ENCODE data around the gene EDARADD.
"Not testable (repeated sequence)": the region's sequence is repeated elsewhere in the genome, so short reads cannot be mapped to it uniquely, and the experiment has no call there.

Gene EDARADD

DNA sequence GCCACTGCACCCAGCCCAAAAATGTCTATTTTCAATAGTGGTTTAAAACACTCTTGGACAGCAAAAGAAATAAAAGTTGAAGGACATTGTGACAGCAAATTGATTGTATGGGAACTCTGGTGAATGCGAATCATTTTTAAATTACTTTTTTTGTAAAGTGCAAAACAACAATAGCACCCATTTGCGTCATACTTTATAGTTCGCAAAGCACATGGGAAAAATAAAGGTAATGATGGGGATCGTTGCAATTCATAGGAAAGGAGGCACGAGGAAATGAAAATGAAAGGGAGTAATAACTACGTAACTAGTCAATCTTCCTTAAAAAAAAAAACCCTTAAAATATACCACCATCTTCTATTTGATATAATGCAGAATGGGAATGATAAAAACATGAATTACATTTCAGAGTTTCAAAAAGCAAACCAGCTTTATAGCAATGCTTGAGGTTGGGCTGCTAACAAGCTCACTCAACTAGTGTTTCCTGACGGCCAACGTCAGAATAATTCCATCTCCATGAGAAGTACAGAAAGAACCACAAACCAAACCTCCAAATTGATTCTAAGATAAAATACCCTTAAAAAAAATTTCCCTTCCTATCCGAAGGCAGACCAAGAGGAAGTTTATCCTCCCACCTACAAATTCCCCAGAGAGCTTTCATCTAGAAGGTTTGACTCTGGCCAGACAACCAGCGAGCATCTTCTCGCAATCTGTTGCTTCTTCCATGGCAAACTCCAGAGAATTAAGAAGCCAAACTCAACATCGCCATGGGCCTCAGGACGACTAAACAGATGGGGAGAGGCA, at the start of gene EDARADD:
EDARADD (plus strand) TSS at position 606 of the 801 bp plus-strand sequence; CDS start at position 765, 159 bp downstream.
- DNase-seq: no peak

DNA sequence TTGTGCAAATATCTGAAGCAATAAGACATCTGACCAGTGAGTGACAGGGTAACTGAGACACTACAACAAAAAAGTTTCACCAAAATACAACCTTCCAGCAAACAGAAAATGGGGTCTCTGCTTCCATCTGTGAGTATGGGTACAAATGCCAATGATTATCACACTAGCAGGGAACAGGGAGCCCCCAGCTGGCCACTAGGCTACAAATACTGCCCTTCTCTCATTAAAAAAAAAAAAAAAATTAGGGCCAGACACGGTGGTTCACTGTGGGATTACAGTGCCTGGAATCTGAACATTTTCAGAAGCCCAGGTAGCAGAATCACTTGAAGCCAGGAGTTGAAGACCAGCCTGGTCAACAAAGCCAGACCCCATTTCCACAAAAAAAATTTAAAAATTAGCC, 48.4 kb upstream of the EDARADD start:
- no peak for DNase-seq

DNA sequence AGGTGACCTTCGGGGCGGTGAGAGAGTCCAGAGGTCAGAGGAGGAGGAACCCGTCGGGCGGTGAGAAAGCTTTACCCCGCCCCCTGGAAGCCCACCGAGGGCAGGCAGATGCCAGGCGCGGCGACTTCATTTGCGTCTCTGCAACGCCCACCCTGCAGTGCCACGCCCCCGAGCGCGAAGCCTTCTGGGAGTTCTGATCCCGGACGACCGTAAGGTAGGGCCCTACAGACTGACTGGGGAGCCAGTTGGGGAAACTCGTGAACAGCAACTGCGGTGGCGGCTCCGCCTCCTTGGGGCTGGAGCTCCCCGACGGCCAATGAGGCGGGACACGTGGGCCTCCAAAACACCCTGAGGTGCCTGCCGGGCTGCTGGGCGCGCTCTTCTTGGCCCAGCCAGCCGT, 46.0 kb upstream of the EDARADD start:
- DNase-seq: no peak

- DNase-seq: no peak
Observed at GRCh38 chr1:236350308-236350707, 43.8 kb upstream of the EDARADD start.

GRCh38 chr1:236351875-236352573, 42.1 kb upstream of the EDARADD start:
- no peak for DNase-seq

DNA sequence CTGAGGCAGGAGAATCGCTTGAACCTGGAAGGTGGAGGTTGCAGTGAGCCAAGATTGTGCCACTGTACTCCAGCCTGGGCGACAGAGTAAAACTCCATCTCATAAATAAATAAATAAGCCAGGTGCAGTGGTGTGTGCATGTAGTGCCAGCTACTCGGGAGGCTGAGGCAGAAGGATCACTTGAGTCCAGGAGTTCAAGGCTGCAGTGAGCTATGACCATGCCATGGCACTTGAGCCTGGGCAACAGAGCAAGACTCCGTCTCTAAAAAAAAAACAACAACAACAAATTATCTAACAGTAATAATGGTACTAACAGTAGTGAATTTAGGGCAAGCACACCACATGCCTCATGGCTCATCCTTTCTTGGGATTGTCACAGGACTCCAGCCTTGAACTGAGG, 41.3 kb upstream of the EDARADD start:
- not testable (repeated sequence) for DNase-seq

- DNase-seq: no peak
Observed at GRCh38 chr1:236353813-236354212, 40.3 kb upstream of the EDARADD start.

GRCh38 chr1:236354330-236355147, 39.5 kb upstream of the EDARADD start:
- no peak for DNase-seq

- DNase-seq: no peak
Observed at GRCh38 chr1:236356141-236356540, 37.9 kb upstream of the EDARADD start.

GRCh38 chr1:236361909-236362590, 32.0 kb upstream of the EDARADD start:
- DNase-seq: no peak

DNA sequence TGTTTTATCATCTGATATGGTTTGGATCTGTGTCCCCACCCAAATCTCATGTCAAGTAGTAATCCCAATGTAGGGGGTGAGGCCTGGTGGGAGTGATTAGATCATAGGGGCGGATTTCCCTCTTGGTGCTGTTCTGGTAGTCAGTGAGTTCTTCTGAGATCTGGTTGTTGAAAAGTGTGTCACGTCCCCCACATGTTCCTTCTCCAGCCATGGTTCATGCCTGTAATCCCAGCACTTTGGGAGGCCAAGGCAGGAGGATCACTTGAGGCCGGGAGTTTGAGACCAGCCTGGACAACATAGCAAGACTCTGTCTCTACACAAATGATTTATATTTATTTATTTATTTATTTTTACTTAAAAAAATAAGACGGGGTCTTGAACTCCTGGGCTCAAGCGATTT, 30.8 kb upstream of the EDARADD start:
- no peak for DNase-seq

DNA sequence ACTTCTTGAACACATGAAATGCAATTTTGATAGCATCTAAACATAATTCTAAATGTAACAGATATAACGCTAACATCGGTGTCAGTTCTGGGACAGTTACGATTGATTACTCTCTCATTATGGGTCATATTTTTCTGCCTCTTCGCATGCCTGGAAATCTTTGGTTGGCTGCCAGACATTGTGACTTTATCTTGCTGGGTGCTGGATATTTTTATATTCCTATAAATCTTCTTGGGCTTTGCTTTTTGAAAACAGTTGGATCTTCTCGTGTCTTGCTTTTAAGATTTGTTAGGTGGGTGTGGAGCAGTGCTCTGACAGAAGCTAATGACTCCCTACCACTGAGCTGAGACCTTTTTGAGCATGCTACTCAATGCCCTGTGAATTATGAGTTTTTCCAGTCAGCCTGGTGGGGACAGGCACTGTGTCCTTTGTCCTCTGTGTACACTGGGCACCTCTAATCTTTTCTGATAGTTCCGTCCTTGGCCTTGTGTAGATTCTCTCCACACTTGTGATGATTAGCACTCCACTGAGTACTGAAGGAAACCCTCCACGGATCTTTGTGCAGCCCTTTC, 28.0 kb upstream of the EDARADD start:
- DNase-seq: no peak

DNA sequence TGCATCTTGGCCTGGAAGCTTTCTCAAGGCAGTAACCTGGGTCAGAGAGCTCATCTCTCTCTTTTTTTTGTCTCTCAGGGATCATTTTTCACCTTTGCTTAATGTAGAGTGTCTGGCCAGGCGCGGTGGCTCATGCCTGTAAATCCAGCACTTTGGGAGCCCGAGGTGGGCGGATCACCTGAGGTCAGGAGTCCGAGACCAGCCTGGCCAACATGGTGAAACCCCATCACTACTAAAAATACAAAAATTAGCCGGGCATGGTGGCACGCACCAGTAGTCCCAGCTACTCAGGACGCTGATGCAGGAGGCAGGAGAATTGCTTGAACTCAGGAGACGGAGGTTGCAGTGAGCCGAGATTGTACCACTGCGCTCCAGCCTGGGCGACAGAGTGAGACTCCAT, 27.4 kb upstream of the EDARADD start:
- not testable (repeated sequence) for DNase-seq

DNA sequence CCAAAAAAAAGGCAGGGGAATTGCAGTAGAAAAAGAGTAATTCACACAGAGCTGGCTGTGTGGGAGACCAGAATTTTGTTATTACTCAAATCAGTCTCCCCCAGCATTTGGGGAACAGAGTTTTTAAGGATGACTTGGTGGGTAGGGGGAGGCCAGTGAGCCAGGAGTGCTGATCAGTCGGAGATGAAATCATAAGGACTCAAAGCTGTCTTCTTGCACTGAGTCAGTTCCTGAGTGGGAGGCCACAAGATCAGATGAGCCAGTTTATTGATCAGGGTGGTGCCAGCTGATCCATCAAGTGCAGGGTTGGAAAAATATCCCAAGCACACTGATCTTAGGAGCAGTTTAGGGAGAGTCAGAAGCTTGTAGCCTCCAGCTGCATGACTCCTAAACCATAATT, 23.7 kb upstream of the EDARADD start:
- no peak for DNase-seq

DNA sequence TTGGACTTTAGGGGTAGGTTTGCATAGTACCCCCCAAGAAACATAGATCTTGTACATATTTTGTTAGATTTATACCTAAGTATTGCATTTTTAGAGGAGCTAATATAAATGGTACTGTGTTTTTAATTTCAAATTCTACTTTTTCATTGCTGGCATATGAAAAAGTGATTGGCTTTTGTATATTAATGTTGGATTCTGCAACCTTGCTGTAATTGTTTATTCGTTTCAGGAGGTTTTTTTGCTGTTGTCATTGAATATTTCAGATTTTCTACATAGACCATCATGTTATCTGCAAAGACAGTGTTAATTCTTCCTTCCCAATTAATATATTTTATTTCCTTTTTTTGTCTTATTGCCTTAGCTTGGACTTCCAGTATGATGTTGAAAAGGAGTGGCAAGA, 23.0 kb upstream of the EDARADD start:
- DNase-seq: no peak

DNA sequence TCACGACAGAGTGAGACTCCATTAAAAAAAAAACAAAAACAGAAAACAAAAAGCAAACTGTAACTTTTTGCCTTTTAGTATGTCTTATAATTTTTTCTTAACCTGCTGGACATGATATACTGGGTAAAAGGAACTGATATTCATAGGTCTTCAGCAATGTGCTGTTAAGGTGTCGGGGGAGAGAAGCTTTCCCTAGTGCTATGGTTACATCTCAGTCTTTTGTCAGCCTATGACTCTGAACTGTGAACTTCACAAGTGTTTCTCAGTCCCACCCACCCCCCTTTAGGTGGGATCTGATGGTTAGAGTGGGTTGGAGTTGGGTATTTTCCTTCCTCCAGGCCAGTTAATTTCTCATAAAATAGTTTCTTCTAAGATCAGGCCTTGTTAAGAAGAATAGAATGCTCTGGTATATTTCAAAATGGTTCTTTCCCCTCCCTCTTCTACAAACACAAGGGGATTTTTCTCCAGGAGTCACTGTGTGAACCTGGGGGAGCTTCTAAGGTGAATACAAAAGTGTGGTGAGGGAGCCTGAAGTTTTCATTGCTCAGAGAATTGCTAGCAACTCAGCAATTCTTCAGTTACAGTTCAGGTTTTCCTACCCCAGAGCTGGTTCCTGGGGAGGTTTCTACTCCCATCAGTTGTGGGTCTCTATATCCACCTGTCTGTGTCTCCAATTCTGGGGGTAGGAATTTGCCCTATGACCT, 16.1 kb upstream of the EDARADD start:
- no peak for DNase-seq

DNA sequence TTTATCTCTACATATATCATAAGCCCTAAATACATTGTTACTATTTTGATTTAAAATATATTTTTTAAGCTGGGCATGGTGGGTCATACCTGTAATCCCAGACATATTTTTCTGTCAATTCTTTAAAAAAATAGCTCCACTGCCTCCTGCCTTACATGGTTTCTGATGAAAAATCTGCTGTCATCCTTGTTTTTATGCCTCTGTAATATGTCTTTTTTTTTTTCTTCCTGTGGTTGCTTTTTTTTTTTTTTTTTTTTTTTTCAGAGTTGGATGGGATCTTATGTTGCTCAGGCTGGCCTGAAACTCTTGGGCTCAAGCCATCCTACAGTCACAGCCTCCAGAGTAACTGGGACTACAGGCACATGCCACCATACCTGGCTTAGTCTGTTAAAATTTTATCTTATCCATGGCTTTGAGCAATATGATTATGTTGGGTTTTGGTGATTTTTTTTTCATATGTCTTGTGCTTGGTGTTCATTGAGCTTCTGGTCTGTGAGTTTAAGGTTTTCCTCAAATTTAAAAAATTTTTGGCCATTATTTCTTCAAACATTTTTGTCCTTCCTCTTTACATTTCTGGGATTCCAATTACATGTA, 12.4 kb upstream of the EDARADD start:
- no peak for DNase-seq

DNA sequence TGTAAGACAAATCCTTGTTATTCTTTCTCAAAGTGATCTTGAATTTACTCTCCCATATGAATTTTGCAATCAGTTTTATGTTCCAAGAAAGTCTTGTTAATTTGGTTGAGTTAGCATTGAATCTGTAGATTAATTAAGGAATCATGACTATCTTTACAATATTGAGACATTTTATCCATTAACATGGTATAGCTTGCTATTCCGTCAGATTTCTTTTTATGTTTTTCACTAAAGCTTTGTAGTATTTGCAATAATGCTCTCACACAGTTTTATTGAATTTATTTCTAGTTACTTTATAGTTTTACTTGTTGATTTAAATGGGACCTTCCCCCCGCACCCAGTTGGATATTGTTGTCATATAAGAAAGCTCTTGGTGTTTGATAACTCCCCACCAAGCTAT, 5.8 kb upstream of the EDARADD start:
- no peak for DNase-seq

DNA sequence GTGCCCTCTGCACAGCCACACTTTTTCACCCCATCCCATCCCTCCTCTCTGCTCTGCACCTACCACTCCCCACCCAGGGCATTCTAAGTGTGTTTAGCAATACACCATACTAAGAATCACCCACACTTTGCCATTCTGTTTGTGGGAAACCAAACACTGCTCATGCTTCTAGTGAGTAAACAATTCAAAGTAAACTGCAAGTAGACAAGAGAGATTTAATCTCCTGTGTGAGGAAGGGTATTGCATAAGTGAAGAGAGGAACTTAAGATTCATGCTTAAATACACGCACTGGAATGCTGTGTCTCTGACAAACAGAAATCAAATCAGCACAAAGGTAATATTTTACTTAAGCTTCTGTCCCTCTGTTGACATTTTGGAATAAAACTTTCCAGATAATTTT, 4.8 kb upstream of the EDARADD start:
- DNase-seq: no peak

- no peak for DNase-seq
Observed at GRCh38 chr1:236391008-236391407, 3.1 kb upstream of the EDARADD start.

GRCh38 chr1:236392182-236392581, 1.9 kb upstream of the EDARADD start:
- DNase-seq: no peak

DNA sequence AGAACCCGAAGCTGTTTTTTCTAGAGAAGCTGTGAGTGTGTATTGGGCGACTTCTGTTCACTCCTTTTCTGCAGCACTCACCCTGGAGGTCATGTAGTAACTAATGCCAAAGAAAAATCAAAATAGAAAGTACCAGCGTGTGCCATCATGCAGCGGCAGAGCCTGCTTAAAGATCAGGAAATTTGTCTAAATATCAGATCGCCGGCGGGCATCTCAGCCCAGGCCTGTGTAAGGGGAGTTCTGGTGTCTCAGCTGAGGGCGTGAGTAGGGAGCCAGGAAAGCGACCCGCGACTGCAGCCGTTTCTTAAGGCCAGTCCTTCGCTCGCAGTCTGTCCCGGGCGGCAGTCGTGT, 768 bp downstream of the EDARADD start:
- DNase-seq: peak; percentile 1

Measured in DMS153 (cell line).